Natural killer cell treated with Interleukin-12 subunit alpha and Interleukin-12 subunit beta and Interleukin-15 and Interleukin-18, amount 100 ng/mL, for 72 hours (primary cell): ENCODE measurements around the gene OXGR1. TPM values are rescaled to one million over a fixed set of nuclear protein-coding genes. Genes with fewer than 3 reads are reported as not detected.

Source experiments
- ATAC-seq, 2 donors: fragments of 150-1000 bp; cut with Tn5 transposase in 1 of 2; sonication (Bioruptor Pico), chemical (Tn5 transposase) in 1 of 2; 2 replicates each; pipeline ENCODE4 v1.10.0; 2021
- DNase-seq: peaks from one replicate; pipeline ENCODE4 v3.0.0; 2022; ENCODE audit warnings: low spot score
- H3K27ac Mint-ChIP-seq, 2 donors: 1 replicate in 1 of 2; 2 replicates in 1 of 2; pipeline ENCODE4 v1.8.0; 2022; ENCODE audit warnings: mixed read lengths in 2 of 2, mild to moderate bottlenecking in 1 of 2, moderate library complexity in 1 of 2
- H3K27me3 Mint-ChIP-seq, 2 donors: 1 replicate in 1 of 2; 2 replicates in 1 of 2; pipeline ENCODE4 v1.8.0; 2022; ENCODE audit warnings: mixed read lengths in 2 of 2
- H3K36me3 Mint-ChIP-seq: one replicate; pipeline ENCODE4 v1.8.0; 2022; ENCODE audit warnings: mixed read lengths
- H3K4me1 Mint-ChIP-seq, 2 donors: 1 replicate in 1 of 2; 2 replicates in 1 of 2; pipeline ENCODE4 v1.8.0; 2022; ENCODE audit warnings: low read depth in 2 of 2, mixed read lengths in 2 of 2, mild to moderate bottlenecking in 1 of 2
- H3K4me3 Mint-ChIP-seq: one replicate; pipeline ENCODE4 v1.8.0; 2022; ENCODE audit warnings: mixed read lengths
- H3K9me3 Mint-ChIP-seq: 2 replicates; pipeline ENCODE4 v1.8.0; 2022; ENCODE audit warnings: mixed read lengths
- total RNA-seq, 2 donors: library from RNA; stranded (reverse); gene quantifications; one replicate each; pipeline ENCODE4 v1.2.3, GENCODE V29; 2022

OXGR1 gene
- total RNA-seq, 2 donors from 2014 or later = not detected

GRCh38 chr13:97018029-97018819 is 23.9 kb upstream of the OXGR1 start:
- ATAC-seq = no peak
- H3K4me3 Mint-ChIP-seq = no peak overlapping the region
- no peaks in the 10 kb centered on the region for H3K9me3 Mint-ChIP-seq
- no peak overlapping the region for H3K27ac Mint-ChIP-seq
- H3K27me3 Mint-ChIP-seq = peaks cover 21 to 57% of the 10 kb centered on the region in 2 donors
- H3K4me1 Mint-ChIP-seq = no peaks in the 10 kb centered on the region
- H3K36me3 Mint-ChIP-seq = no peaks in the 10 kb centered on the region
- DNase-seq = no peak

- peaks cover 21 to 53% of the 10 kb centered on the region in 2 donors for H3K27me3 Mint-ChIP-seq
- DNase-seq (no peak), ATAC-seq (no peak)
- H3K27ac Mint-ChIP-seq = no peak overlapping the region
- H3K36me3 Mint-ChIP-seq = no peaks in the 10 kb centered on the region
- H3K9me3 Mint-ChIP-seq = no peaks in the 10 kb centered on the region
- no peak overlapping the region for H3K4me3 Mint-ChIP-seq
- no peaks in the 10 kb centered on the region for H3K4me1 Mint-ChIP-seq
Observed at GRCh38 chr13:97017322-97017721, 23.0 kb upstream of the OXGR1 start.

- no peaks in the 10 kb centered on the region for H3K4me1 Mint-ChIP-seq
- peaks cover 16 to 48% of the 10 kb centered on the region in 2 donors for H3K27me3 Mint-ChIP-seq
- H3K4me3 Mint-ChIP-seq = no peak overlapping the region
- no peaks in the 10 kb centered on the region for H3K9me3 Mint-ChIP-seq
- DNase-seq (no peak), ATAC-seq (no peak)
- no peaks in the 10 kb centered on the region for H3K36me3 Mint-ChIP-seq
- H3K27ac Mint-ChIP-seq = no peak overlapping the region
Observed at GRCh38 chr13:97015661-97016350, 21.5 kb upstream of the OXGR1 start.

GRCh38 chr13:97012251-97013048 is 18.2 kb upstream of the OXGR1 start:
- ATAC-seq = no peak
- H3K27ac Mint-ChIP-seq = no peak overlapping the region
- no peaks in the 10 kb centered on the region for H3K9me3 Mint-ChIP-seq
- no peaks in the 10 kb centered on the region for H3K4me1 Mint-ChIP-seq
- no peaks in the 10 kb centered on the region for H3K36me3 Mint-ChIP-seq
- H3K27me3 Mint-ChIP-seq = peaks cover 12 to 28% of the 10 kb centered on the region in 2 donors
- DNase-seq = no peak
- no peak overlapping the region for H3K4me3 Mint-ChIP-seq

GRCh38 chr13:97011446-97012131 is 17.3 kb upstream of the OXGR1 start:
- Mint-ChIP-seq H3K27me3 (peaks cover 12 to 28% of the 10 kb centered on the region in 2 donors), H3K9me3 (no peaks in the 10 kb centered on the region), H3K4me3 (no peak overlapping the region), H3K36me3 (no peaks in the 10 kb centered on the region), H3K4me1 (no peaks in the 10 kb centered on the region), H3K27ac (no peak overlapping the region)
- no peak for ATAC-seq
- no peak for DNase-seq

- no peak for DNase-seq
- Mint-ChIP-seq H3K27me3 (peaks cover 3 to 11% of the 10 kb centered on the region in 2 donors), H3K36me3 (no peaks in the 10 kb centered on the region), H3K27ac (no peak overlapping the region), H3K9me3 (no peaks in the 10 kb centered on the region), H3K4me1 (no peaks in the 10 kb centered on the region), H3K4me3 (no peak overlapping the region)
- ATAC-seq = no peak
Observed at GRCh38 chr13:97008643-97009042, 14.4 kb upstream of the OXGR1 start.

GRCh38 chr13:97005625-97006262 is 11.5 kb upstream of the OXGR1 start:
- H3K27me3 Mint-ChIP-seq = peaks cover 9 to 13% of the 10 kb centered on the region in 2 donors
- no peak overlapping the region for H3K4me3 Mint-ChIP-seq
- H3K4me1 Mint-ChIP-seq = no peaks in the 10 kb centered on the region
- H3K9me3 Mint-ChIP-seq = no peaks in the 10 kb centered on the region
- no peak overlapping the region for H3K27ac Mint-ChIP-seq
- H3K36me3 Mint-ChIP-seq = no peaks in the 10 kb centered on the region
- ATAC-seq = no peak
- DNase-seq = no peak

- DNase-seq (no peak), ATAC-seq (no peak)
- H3K27ac Mint-ChIP-seq = no peak overlapping the region
- H3K4me1 Mint-ChIP-seq = no peaks in the 10 kb centered on the region
- peaks cover 13 to 22% of the 10 kb centered on the region in 2 donors for H3K27me3 Mint-ChIP-seq
- H3K4me3 Mint-ChIP-seq = no peak overlapping the region
- H3K36me3 Mint-ChIP-seq = no peaks in the 10 kb centered on the region
- no peaks in the 10 kb centered on the region for H3K9me3 Mint-ChIP-seq
Observed at GRCh38 chr13:97004886-97005285, 10.6 kb upstream of the OXGR1 start.

- Mint-ChIP-seq H3K4me3 (no peak overlapping the region), H3K4me1 (no peaks in the 10 kb centered on the region)
Observed at GRCh38 chr13:97004096-97004876, 10.0 kb upstream of the OXGR1 start.

GRCh38 chr13:97003071-97003470 is 8.8 kb upstream of the OXGR1 start:
- Mint-ChIP-seq H3K4me1 (no peaks in the 10 kb centered on the region), H3K9me3 (no peaks in the 10 kb centered on the region), H3K27me3 (peaks cover 12 to 34% of the 10 kb centered on the region in 2 donors), H3K27ac (no peak overlapping the region), H3K36me3 (no peaks in the 10 kb centered on the region), H3K4me3 (no peak overlapping the region)
- no peak for DNase-seq
- ATAC-seq = no peak

More at GRCh38 chr13:97004096-97004876, 10.0 kb upstream of the OXGR1 start:
- no peaks in the 10 kb centered on the region for H3K36me3 Mint-ChIP-seq
- no peak overlapping the region for H3K27ac Mint-ChIP-seq
- DNase-seq (no peak), ATAC-seq (no peak)
- no peaks in the 10 kb centered on the region for H3K9me3 Mint-ChIP-seq
- H3K27me3 Mint-ChIP-seq = peaks cover 12 to 28% of the 10 kb centered on the region in 2 donors

GRCh38 chr13:97002581-97002980 is 8.3 kb upstream of the OXGR1 start:
- Mint-ChIP-seq H3K27me3 (peaks cover 12 to 34% of the 10 kb centered on the region in 2 donors), H3K4me3 (no peak overlapping the region), H3K4me1 (no peaks in the 10 kb centered on the region), H3K27ac (no peak overlapping the region), H3K9me3 (no peaks in the 10 kb centered on the region), H3K36me3 (no peaks in the 10 kb centered on the region)
- DNase-seq = no peak
- no peak for ATAC-seq

- Mint-ChIP-seq H3K36me3 (no peaks in the 10 kb centered on the region), H3K9me3 (no peaks in the 10 kb centered on the region), H3K4me1 (no peaks in the 10 kb centered on the region), H3K27me3 (peaks cover 12 to 34% of the 10 kb centered on the region in 2 donors), H3K27ac (no peak overlapping the region), H3K4me3 (no peak overlapping the region)
- no peak for DNase-seq
- ATAC-seq = no peak
Observed at GRCh38 chr13:97001636-97002035, 7.4 kb upstream of the OXGR1 start.
